ENCODE measurements around the gene VPS29. TPM values are rescaled to one million over a fixed set of nuclear protein-coding genes. Genes with fewer than 3 reads are reported as not detected.
"Not testable (repeated sequence)": the region's sequence is repeated elsewhere in the genome, so short reads cannot be mapped to it uniquely, and the experiment has no call there.

VPS29 gene
- polyA plus RNA-seq, 1 of the 3 experiments (the other 2 are of a cell fraction), result 110 TPM

DNA sequence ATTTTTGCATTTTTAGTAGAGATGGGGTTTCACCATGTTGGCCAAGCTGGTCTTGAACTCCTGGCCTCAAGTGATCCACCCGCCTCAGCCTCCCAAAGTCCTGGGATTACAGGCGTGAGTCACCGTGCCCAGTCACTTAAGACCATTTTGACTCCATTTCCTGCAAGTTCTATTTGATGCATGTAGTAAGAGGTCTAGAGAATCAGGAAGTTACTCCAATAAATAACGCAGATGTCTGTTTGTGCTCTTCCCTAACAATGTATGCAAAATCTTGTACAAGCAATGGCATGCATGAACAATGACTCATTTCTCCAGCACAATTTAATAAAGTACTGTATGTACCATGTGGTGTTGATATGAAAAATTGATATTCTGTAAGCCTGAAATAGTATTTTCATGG lies 43.3 kb upstream of the VPS29 start:
- POLR2A ChIA-PET; H3K9me3 ChIP-seq; H3K9me2 ChIP-seq; H3K4me3 ChIP-seq (ENCODE audit: low read depth in 2 of 2, low read length in 1 of 2); H2AFZ ChIP-seq (ENCODE audit: low read depth); DNase-seq; H3K27me3 ChIP-seq (ENCODE audit: insufficient read depth); H3K9ac ChIP-seq: not testable (repeated sequence)
- Histone ChIP-seq H3K79me2 (ENCODE audit: insufficient read depth) (peaks cover 32% of the 10 kb centered on the region; the same call in 1 of the 2 replicates), H4K20me1 (ENCODE audit: insufficient read depth) (peaks cover 23% of the 10 kb centered on the region), H3K27ac (ENCODE audit: low read depth in 2 of 2, low read length in 1 of 2) (peak overlapping the region in 1 of 2 experiments; percentile 67; a peak in 2 of 4 replicates), H3K36me3 (replicated peaks in 1 of 2; ENCODE audit: control insufficient read depth in 1 of 2, insufficient read depth in 2 of 2, low read length in 1 of 2) (peaks cover 0 to 13% of the 10 kb centered on the region in 2 experiments), H3F3A (replicated peaks; ENCODE audit: insufficient read depth) (peaks cover 42% of the 10 kb centered on the region), H3K4me2 (peak overlapping the region; percentile 53), H3K4me1 (ENCODE audit: control insufficient read depth in 1 of 2, insufficient read depth in 2 of 2, low read depth in 1 of 2, low read length in 1 of 2) (peaks cover 4 to 21% of the 10 kb centered on the region in 2 experiments; a peak in 3 of 4 replicates)
- CTCF ChIA-PET, result interaction anchor here (1.6 kb wide), 2 partner anchors 9 to 13 kb away, joined by 3 read pairs; no protein-coding TSS in a partner anchor
- 21% methylated on average over 4 of the region's 4 CpGs for WGBS (ENCODE audit: low lambda C conversion rate)
- TF ChIP-seq, protein P1, sequence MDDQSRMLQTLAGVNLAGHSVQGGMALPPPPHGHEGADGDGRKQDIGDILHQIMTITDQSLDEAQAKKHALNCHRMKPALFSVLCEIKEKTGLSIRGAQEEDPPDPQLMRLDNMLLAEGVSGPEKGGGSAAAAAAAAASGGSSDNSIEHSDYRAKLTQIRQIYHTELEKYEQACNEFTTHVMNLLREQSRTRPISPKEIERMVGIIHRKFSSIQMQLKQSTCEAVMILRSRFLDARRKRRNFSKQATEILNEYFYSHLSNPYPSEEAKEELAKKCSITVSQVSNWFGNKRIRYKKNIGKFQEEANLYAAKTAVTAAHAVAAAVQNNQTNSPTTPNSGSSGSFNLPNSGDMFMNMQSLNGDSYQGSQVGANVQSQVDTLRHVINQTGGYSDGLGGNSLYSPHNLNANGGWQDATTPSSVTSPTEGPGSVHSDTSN (IDR thresholded peaks at IDR 0.05), result peak; percentile 88
- TF ChIP-seq RXRA (IDR thresholded peaks at IDR 0.05; ENCODE audit: borderline replicate concordance, low read depth), result peak; percentile 36; the same call in 1 of the 2 replicates
- peak; percentile 70; the same call in 1 of the 2 replicates for TF ChIP-seq ELF1 (IDR thresholded peaks at IDR 0.05)
- peak in 1 of 2 experiments; percentile 61; a peak in 1 of 4 replicates for TF ChIP-seq EP300 (IDR thresholded peaks at IDR 0.05; ENCODE audit: borderline replicate concordance in 1 of 2, low read depth in 1 of 2, low read length in 1 of 2)
- TF ChIP-seq GABPA (IDR thresholded peaks at IDR 0.05; ENCODE audit: low read depth), result peak; percentile 31; the same call in 1 of the 2 replicates
- TF ChIP-seq TCF12 (IDR thresholded peaks at IDR 0.05), result peak; percentile 90
- TF ChIP-seq FOXM1 (IDR thresholded peaks at IDR 0.05; ENCODE audit: low read depth), result 0 out of 2 replicates have a peak, but pooled peaks have one; percentile 35
- TF ChIP-seq, protein P2, sequence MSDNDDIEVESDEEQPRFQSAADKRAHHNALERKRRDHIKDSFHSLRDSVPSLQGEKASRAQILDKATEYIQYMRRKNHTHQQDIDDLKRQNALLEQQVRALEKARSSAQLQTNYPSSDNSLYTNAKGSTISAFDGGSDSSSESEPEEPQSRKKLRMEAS (IDR thresholded peaks at IDR 0.05; ENCODE audit: low read depth), result peak; percentile 44; the same call in 1 of the 2 replicates
- peak; percentile 78 for TF ChIP-seq FOSL2 (IDR thresholded peaks at IDR 0.05; ENCODE audit: borderline replicate concordance, low read depth)
- TF ChIP-seq NFIC (IDR thresholded peaks at IDR 0.05; ENCODE audit: borderline replicate concordance), result peak; percentile 47; the same call in 1 of the 2 replicates
- TF ChIP-seq TEAD4 (IDR thresholded peaks at IDR 0.05; ENCODE audit: borderline replicate concordance, insufficient read depth), result peak; percentile 55; the same call in 1 of the 2 replicates
- TF ChIP-seq JUND (IDR thresholded peaks at IDR 0.05), result peak; percentile 80

DNA sequence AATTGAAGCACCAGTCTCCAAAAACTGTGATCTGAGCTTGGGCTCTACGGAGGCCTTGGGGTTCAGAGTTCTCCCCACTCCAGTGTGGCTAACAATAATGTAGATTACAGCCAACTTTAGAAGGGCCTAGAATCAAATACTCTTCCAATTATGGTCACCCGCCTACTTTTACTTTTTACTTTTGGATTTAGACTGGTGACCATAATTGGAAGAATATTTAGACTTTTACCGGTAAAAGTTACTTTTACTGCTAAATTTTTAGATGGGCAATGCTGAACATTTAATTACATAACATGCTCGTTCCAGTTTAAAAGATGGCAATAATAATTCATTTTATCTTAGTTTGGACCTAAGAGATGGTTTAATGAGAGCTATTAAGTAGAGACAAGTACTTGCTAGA lies 42.1 kb upstream of the VPS29 start:
- Histone ChIP-seq H3K36me3 (replicated peaks in 1 of 2; ENCODE audit: control insufficient read depth in 1 of 2, insufficient read depth in 2 of 2, low read length in 1 of 2) (peaks cover 7 to 22% of the 10 kb centered on the region in 2 experiments), H3F3A (replicated peaks; ENCODE audit: insufficient read depth) (peaks cover 40% of the 10 kb centered on the region), H4K20me1 (ENCODE audit: insufficient read depth) (peaks cover 23% of the 10 kb centered on the region), H3K9ac (no peak overlapping the region), H3K4me1 (ENCODE audit: control insufficient read depth in 1 of 2, insufficient read depth in 2 of 2, low read depth in 1 of 2, low read length in 1 of 2) (peaks cover 4 to 21% of the 10 kb centered on the region in 2 experiments; a peak in 3 of 4 replicates), H3K9me3 (no peaks in the 10 kb centered on the region), H2AFZ (ENCODE audit: low read depth) (no peak overlapping the region), H3K4me3 (ENCODE audit: low read depth in 2 of 2, low read length in 1 of 2) (no peak overlapping the region), H3K79me2 (ENCODE audit: insufficient read depth) (peaks cover 34% of the 10 kb centered on the region; the same call in 1 of the 2 replicates), H3K27ac (ENCODE audit: low read depth in 2 of 2, low read length in 1 of 2) (peak overlapping the region in 1 of 2 experiments; percentile 67; a peak in 1 of 4 replicates), H3K9me2 (no peaks in the 10 kb centered on the region), H3K4me2 (no peak overlapping the region), H3K27me3 (ENCODE audit: insufficient read depth) (no peaks in the 10 kb centered on the region)
- WGBS (ENCODE audit: low lambda C conversion rate), result 96% methylated on average over 4 of the region's 4 CpGs
- ChIA-PET CTCF (interaction anchor here (1.1 to 1.6 kb wide), 7 partner anchors 8 to 444 kb away, joined by 3 to 8 read pairs (median 3); partner anchors contain the start of gene FAM216A), POLR2A (no interaction called here)
- no peak for DNase-seq
- TF ChIP-seq FOXJ3 (CRISPR knock-in tag; IDR thresholded peaks at IDR 0.05) (no peak), FOSL2 (IDR thresholded peaks at IDR 0.05; ENCODE audit: borderline replicate concordance, low read depth) (no peak), POLR2AphosphoS5 (IDR thresholded peaks at IDR 0.05; ENCODE audit: low read depth, low read length) (no peak)
